ENCODE measurements around the gene MMD.
"Not testable (repeated sequence)": the region's sequence is repeated elsewhere in the genome, so short reads cannot be mapped to it uniquely, and the experiment has no call there.

MMD gene

GRCh38 chr17:55390364-55390977 is 31.2 kb downstream of the MMD start:
- no peak for DNase-seq

GRCh38 chr17:55389715-55390114 is 31.9 kb downstream of the MMD start:
- not testable (repeated sequence) for DNase-seq

GRCh38 chr17:55388842-55389241 is 32.8 kb downstream of the MMD start:
- DNase-seq: no peak

- no peak for DNase-seq
Measured at GRCh38 chr17:55386796-55387332, 34.8 kb downstream of the MMD start.

GRCh38 chr17:55384643-55385232 is 36.9 kb downstream of the MMD start:
- DNase-seq: no peak

GRCh38 chr17:55383771-55384642 is 37.6 kb downstream of the MMD start:
- no peak for DNase-seq

- no peak for DNase-seq
Measured at GRCh38 chr17:55381017-55381770, 40.4 kb downstream of the MMD start.

GRCh38 chr17:55377671-55378275 is 43.9 kb downstream of the MMD start:
- DNase-seq: no peak

GRCh38 chr17:55368706-55369105 is 52.9 kb downstream of the MMD start:
- no peak for DNase-seq

- DNase-seq: no peak
Measured at GRCh38 chr17:55366020-55366481, 55.6 kb downstream of the MMD start.

GRCh38 chr17:55363033-55363432 is 58.6 kb downstream of the MMD start:
- DNase-seq: no peak

- no peak for DNase-seq
Measured at GRCh38 chr17:55360971-55361370, 60.7 kb downstream of the MMD start.

- DNase-seq: peak; percentile 49
Measured at GRCh38 chr17:55356434-55357328, 65.0 kb downstream of the MMD start.

GRCh38 chr17:55354941-55355340 is 66.7 kb downstream of the MMD start:
- DNase-seq: no peak

- no peak for DNase-seq
Measured at GRCh38 chr17:55354010-55354409, 67.6 kb downstream of the MMD start.

- no peak for DNase-seq
Measured at GRCh38 chr17:55351226-55351625, 70.4 kb downstream of the MMD start.

- DNase-seq: no peak
Measured at GRCh38 chr17:55350825-55351205, 70.8 kb downstream of the MMD start.

- no peak for DNase-seq
Measured at GRCh38 chr17:55348749-55349354, 72.8 kb downstream of the MMD start.

- DNase-seq: no peak
Measured at GRCh38 chr17:55347341-55347740, 74.3 kb downstream of the MMD start.

- DNase-seq: no peak
Measured at GRCh38 chr17:55346658-55347057, 75.0 kb downstream of the MMD start.

- no peak for DNase-seq
Measured at GRCh38 chr17:55345132-55345531, 76.5 kb downstream of the MMD start.

All from GDM1 (cell line).